Prostate gland (tissue), 2 donors: ENCODE measurements around the gene FAM168A. TPM values are rescaled to one million over a fixed set of nuclear protein-coding genes. Genes with fewer than 3 reads are reported as not detected.
"Not testable (repeated sequence)": the region's sequence is repeated elsewhere in the genome, so short reads cannot be mapped to it uniquely, and the experiment has no call there.

Experiments used
- DNase-seq: peaks from one replicate; pipeline ENCODE4 v3.0.0-alpha.2; 2019; ENCODE audit warnings: low spot score
- H3K27ac ChIP-seq, 2 donors: fragments of 200-600 bp; sonication (generic); 2 replicates each; pipeline ENCODE4 v1.5.1; 2017 to 2019
- H3K27me3 ChIP-seq: fragments of 200-600 bp; sonication (generic); replicated peaks from 2 replicates; pipeline ENCODE4 v1.5.1; 2019; ENCODE audit not compliant: insufficient read depth
- H3K36me3 ChIP-seq, 2 donors: fragments of 200-600 bp; sonication (generic); 1 replicate in 1 of 2; 2 replicates in 1 of 2; pipeline versions ENCODE4 v1.5.1 to v1.8.1; 2017 to 2019
- H3K4me1 ChIP-seq: fragments of 200-600 bp; sonication (generic); replicated peaks from 2 replicates; pipeline ENCODE4 v1.5.1; 2019
- H3K4me3 ChIP-seq, 2 donors: fragments of 200-600 bp; sonication (generic); 2 replicates each; pipeline ENCODE4 v1.5.1; 2017 to 2019
- H3K9me3 ChIP-seq: fragments of 200-600 bp; sonication (generic); 2 replicates; pipeline ENCODE4 v1.5.1; 2017
- CTCF ChIP-seq, 4 experiments: fragments of 200-600 bp in 2 of 4; fragments of 450-650 bp in 2 of 4; sonication (generic) in 2 of 4; IDR thresholded peaks; 1 replicate in 3 of 4; 2 replicates in 1 of 4; pipeline ENCODE4 v1.5.1; 2016 to 2019; ENCODE audit warnings: antibody characterized with exemption in 4 of 4, mild to moderate bottlenecking in 2 of 4, moderate library complexity in 2 of 4
- POLR2A ChIP-seq: fragments of 450-650 bp; IDR thresholded peaks from one replicate; pipeline ENCODE4 v1.6.1; 2016; ENCODE audit warnings: antibody characterized with exemption, mild to moderate bottlenecking
- POLR2AphosphoS5 ChIP-seq: sonication (generic); formaldehyde crosslinking; IDR thresholded peaks from one replicate; pipeline ENCODE4 v1.6.1; 2017; ENCODE audit warnings: antibody characterized with exemption
- WGBS: methylation state at CpG from one replicate; pipeline ENCODE4 v1.1.5; 2018; 5-methylcytosine and 5-hydroxymethylcytosine counted together
- intact Hi-C: fragments of 100-400 bp; cut with DNase I; formaldehyde crosslinking; loops from one replicate; pipeline ENCODE4 v1.14.2; 2022
- total RNA-seq, 2 donors: library from RNA; depleted of rRNA; stranded (reverse); fragments of >200 nt; gene quantifications; one replicate each; pipeline ENCODE4 v1.1.0, GENCODE V29; 2016

Gene FAM168A
- total RNA-seq, 2 donors from 2014 or later = 27.3 to 38.3 TPM

GRCh38 chr11:73586791-73587190 is 11.1 kb downstream of the FAM168A start:
- H3K9me3 ChIP-seq = no peaks in the 10 kb centered on the region
- TF ChIP-seq CTCF (IDR thresholded peaks at IDR 0.05) = no peak
- TF ChIP-seq POLR2AphosphoS5 = no peak
- no peak for TF ChIP-seq POLR2A
- WGBS = 98% methylated on average over 1 of the region's 1 CpG
- DNase-seq = no peak
- no peaks in the 10 kb centered on the region for H3K36me3 ChIP-seq
- H3K4me3 ChIP-seq = no peak overlapping the region
- intact Hi-C loops = no loop called here
- no peaks in the 10 kb centered on the region for H3K4me1 ChIP-seq
- no peak overlapping the region for H3K27ac ChIP-seq
- H3K27me3 ChIP-seq = no peaks in the 10 kb centered on the region

DNA sequence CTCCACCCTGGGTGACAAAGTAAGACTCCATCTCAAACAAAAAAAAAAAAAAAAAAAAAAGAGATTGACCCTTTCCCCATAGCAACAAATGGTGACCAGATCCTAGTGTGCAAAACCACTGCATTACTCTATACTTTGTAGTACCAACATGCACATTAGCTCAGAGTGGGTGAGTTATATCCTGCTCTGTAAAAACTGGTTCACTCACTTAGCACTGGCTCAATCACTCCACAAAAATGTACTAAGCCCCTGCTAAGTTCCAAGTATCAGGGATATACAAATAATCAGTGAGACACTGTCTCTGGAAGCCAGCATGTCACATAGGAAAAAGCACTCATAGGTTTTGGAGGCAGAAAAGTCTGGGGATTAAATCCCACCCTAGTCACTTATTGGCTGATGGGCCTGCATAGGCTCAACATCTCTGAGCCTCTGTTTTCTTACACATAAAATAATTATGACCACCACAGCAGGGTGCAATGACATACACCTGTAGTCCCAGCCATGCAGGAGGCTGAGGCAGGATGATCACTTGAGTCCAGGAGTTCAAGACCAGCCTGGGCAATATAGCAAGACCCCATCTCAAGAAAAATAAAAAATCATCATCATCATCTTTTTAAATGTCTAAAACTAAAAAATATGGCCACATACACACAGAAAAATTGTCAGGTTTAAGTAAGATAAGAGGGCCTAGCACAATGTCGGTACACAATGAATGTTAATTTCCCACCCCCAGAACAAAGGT is 11.9 kb downstream of the FAM168A start:
- intact Hi-C loops = no loop called here
- Histone ChIP-seq H3K27me3 (no peaks in the 10 kb centered on the region), H3K4me1 (no peaks in the 10 kb centered on the region), H3K36me3 (no peaks in the 10 kb centered on the region), H3K9me3 (no peaks in the 10 kb centered on the region), H3K27ac (no peak overlapping the region), H3K4me3 (no peak overlapping the region)
- no peak for TF ChIP-seq CTCF (IDR thresholded peaks at IDR 0.05)
- no peak for TF ChIP-seq POLR2A
- no peak for TF ChIP-seq POLR2AphosphoS5
- no peak for DNase-seq
- WGBS = 94% methylated on average over 1 of the region's 1 CpG

GRCh38 chr11:73584831-73585230 is 13.1 kb downstream of the FAM168A start:
- H3K27ac ChIP-seq = no peak overlapping the region
- TF ChIP-seq POLR2A (no peak), POLR2AphosphoS5 (no peak), CTCF (IDR thresholded peaks at IDR 0.05) (no peak)
- 95% methylated on average over 3 of the region's 3 CpGs for WGBS
- no peaks in the 10 kb centered on the region for H3K36me3 ChIP-seq
- no peaks in the 10 kb centered on the region for H3K4me1 ChIP-seq
- intact Hi-C loops = no loop called here
- no peak for DNase-seq
- H3K9me3 ChIP-seq = no peaks in the 10 kb centered on the region
- no peak overlapping the region for H3K4me3 ChIP-seq
- no peaks in the 10 kb centered on the region for H3K27me3 ChIP-seq

DNA sequence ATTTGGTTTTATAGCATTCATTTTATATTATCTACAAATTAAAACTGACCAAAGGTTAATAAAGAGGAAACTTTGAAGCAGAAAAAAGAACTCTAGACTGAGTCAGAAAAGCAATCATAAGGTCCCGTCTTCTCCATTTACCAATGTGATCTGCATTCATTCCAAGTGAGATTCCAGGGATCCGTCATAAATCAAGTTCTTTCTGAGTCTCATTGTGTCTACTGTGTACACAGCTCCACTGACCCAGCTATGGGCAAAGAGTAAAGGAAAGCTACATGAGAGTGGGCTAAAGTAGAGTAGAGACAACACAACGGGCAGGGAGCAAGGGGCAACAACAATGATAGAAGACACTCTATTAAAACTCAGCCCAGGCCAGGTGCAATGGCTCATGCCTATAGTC is 15.3 kb downstream of the FAM168A start:
- no peaks in the 10 kb centered on the region for H3K9me3 ChIP-seq
- no peaks in the 10 kb centered on the region for H3K36me3 ChIP-seq
- no peak for TF ChIP-seq POLR2AphosphoS5
- TF ChIP-seq POLR2A = no peak
- no peak for TF ChIP-seq CTCF (IDR thresholded peaks at IDR 0.05)
- H3K4me1 ChIP-seq = no peaks in the 10 kb centered on the region
- 48% methylated on average over 3 of the region's 3 CpGs for WGBS
- no peak for DNase-seq
- H3K4me3 ChIP-seq = no peak overlapping the region
- intact Hi-C loops = no loop called here
- H3K27me3 ChIP-seq = no peaks in the 10 kb centered on the region
- H3K27ac ChIP-seq = no peak overlapping the region

DNA sequence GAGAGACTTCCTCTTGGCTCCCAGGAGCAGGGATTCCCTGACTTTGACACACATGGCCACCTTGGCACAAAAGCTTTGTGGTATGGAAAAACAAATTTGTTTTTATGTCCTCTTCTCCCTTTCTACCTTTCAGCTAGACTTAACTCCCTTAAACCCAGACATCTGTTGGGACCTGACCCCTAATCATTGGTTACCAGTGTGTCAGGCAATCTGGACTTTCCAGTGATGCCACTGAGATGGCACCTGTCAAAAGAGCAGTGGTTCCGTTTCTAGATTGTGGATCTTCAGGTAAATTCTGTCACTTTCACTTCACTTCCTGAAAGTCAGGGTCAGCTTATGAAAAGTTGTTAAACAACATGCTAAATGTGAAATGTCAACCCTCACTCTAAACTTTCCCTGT is 17.2 kb downstream of the FAM168A start:
- H3K27ac ChIP-seq, H3K4me3 ChIP-seq, H3K27me3 ChIP-seq, H3K36me3 ChIP-seq, H3K4me1 ChIP-seq, intact Hi-C loops, DNase-seq, H3K9me3 ChIP-seq: not testable (repeated sequence)
- 82% methylated on average over 1 of the region's 1 CpG for WGBS
